ENCODE data around the gene TIMM29. TPM values are rescaled to one million over a fixed set of nuclear protein-coding genes. Genes with fewer than 3 reads are reported as not detected.

The TIMM29 gene
- total and polyA plus RNA-seq, 9 of the 15 experiments (the other 6 are each of a cell fraction or from before 2014, with no cell fraction given): 2.4 to 29.4 (median 16.3) TPM

DNA sequence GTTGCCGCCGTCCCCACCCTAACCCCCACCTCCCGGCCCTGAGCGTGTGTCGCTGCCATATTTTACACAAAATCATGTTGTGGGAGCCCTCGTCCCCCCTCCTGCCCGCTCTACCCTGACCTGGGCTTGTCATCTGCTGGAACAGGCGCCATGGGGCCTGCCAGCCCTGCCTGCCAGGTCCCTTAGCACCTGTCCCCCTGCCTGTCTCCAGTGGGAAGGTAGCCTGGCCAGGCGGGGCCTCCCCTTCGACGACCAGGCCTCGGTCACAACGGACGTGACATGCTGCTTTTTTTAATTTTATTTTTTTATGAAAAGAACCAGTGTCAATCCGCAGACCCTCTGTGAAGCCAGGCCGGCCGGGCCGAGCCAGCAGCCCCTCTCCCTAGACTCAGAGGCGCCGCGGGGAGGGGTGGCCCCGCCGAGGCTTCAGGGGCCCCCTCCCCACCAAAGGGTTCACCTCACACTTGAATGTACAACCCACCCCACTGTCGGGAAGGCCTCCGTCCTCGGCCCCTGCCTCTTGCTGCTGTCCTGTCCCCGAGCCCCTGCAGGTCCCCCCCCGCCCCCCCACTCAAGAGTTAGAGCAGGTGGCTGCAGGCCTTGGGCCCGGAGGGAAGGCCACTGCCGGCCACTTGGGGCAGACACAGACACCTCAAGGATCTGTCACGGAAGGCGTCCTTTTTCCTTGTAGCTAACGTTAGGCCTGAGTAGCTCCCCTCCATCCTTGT is 6.5 kb upstream of the TIMM29 start (continued):
- TF ChIP-seq, protein P1, sequence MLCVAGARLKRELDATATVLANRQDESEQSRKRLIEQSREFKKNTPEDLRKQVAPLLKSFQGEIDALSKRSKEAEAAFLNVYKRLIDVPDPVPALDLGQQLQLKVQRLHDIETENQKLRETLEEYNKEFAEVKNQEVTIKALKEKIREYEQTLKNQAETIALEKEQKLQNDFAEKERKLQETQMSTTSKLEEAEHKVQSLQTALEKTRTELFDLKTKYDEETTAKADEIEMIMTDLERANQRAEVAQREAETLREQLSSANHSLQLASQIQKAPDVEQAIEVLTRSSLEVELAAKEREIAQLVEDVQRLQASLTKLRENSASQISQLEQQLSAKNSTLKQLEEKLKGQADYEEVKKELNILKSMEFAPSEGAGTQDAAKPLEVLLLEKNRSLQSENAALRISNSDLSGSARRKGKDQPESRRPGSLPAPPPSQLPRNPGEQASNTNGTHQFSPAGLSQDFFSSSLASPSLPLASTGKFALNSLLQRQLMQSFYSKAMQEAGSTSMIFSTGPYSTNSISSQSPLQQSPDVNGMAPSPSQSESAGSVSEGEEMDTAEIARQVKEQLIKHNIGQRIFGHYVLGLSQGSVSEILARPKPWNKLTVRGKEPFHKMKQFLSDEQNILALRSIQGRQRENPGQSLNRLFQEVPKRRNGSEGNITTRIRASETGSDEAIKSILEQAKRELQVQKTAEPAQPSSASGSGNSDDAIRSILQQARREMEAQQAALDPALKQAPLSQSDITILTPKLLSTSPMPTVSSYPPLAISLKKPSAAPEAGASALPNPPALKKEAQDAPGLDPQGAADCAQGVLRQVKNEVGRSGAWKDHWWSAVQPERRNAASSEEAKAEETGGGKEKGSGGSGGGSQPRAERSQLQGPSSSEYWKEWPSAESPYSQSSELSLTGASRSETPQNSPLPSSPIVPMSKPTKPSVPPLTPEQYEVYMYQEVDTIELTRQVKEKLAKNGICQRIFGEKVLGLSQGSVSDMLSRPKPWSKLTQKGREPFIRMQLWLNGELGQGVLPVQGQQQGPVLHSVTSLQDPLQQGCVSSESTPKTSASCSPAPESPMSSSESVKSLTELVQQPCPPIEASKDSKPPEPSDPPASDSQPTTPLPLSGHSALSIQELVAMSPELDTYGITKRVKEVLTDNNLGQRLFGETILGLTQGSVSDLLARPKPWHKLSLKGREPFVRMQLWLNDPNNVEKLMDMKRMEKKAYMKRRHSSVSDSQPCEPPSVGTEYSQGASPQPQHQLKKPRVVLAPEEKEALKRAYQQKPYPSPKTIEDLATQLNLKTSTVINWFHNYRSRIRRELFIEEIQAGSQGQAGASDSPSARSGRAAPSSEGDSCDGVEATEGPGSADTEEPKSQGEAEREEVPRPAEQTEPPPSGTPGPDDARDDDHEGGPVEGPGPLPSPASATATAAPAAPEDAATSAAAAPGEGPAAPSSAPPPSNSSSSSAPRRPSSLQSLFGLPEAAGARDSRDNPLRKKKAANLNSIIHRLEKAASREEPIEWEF (CRISPR knock-in tag; IDR thresholded peaks at IDR 0.05): no peak
- peak; percentile 77 for TF ChIP-seq POLR2G (IDR thresholded peaks at IDR 0.05; ENCODE audit: low read depth, low read length)
- TF ChIP-seq HDAC2 (IDR thresholded peaks at IDR 0.05): no peak
- TF ChIP-seq, protein P2, sequence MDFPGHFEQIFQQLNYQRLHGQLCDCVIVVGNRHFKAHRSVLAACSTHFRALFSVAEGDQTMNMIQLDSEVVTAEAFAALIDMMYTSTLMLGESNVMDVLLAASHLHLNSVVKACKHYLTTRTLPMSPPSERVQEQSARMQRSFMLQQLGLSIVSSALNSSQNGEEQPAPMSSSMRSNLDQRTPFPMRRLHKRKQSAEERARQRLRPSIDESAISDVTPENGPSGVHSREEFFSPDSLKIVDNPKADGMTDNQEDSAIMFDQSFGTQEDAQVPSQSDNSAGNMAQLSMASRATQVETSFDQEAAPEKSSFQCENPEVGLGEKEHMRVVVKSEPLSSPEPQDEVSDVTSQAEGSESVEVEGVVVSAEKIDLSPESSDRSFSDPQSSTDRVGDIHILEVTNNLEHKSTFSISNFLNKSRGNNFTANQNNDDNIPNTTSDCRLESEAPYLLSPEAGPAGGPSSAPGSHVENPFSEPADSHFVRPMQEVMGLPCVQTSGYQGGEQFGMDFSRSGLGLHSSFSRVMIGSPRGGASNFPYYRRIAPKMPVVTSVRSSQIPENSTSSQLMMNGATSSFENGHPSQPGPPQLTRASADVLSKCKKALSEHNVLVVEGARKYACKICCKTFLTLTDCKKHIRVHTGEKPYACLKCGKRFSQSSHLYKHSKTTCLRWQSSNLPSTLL (IDR thresholded peaks at IDR 0.05): no peak
- TF ChIP-seq, protein P3, sequence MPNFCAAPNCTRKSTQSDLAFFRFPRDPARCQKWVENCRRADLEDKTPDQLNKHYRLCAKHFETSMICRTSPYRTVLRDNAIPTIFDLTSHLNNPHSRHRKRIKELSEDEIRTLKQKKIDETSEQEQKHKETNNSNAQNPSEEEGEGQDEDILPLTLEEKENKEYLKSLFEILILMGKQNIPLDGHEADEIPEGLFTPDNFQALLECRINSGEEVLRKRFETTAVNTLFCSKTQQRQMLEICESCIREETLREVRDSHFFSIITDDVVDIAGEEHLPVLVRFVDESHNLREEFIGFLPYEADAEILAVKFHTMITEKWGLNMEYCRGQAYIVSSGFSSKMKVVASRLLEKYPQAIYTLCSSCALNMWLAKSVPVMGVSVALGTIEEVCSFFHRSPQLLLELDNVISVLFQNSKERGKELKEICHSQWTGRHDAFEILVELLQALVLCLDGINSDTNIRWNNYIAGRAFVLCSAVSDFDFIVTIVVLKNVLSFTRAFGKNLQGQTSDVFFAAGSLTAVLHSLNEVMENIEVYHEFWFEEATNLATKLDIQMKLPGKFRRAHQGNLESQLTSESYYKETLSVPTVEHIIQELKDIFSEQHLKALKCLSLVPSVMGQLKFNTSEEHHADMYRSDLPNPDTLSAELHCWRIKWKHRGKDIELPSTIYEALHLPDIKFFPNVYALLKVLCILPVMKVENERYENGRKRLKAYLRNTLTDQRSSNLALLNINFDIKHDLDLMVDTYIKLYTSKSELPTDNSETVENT (CRISPR knock-in tag; IDR thresholded peaks at IDR 0.05): no peak
- TF ChIP-seq, protein P4, sequence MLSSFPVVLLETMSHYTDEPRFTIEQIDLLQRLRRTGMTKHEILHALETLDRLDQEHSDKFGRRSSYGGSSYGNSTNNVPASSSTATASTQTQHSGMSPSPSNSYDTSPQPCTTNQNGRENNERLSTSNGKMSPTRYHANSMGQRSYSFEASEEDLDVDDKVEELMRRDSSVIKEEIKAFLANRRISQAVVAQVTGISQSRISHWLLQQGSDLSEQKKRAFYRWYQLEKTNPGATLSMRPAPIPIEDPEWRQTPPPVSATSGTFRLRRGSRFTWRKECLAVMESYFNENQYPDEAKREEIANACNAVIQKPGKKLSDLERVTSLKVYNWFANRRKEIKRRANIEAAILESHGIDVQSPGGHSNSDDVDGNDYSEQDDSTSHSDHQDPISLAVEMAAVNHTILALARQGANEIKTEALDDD (IDR thresholded peaks at IDR 0.05): no peak
- TF ChIP-seq POLR2AphosphoS2 (IDR thresholded peaks at IDR 0.05; ENCODE audit: low read length): peak; percentile 27; the same call in 1 of the 2 replicates
- TF ChIP-seq ADNP (tag; IDR thresholded peaks at IDR 0.05): no peak
- TF ChIP-seq, protein P5, sequence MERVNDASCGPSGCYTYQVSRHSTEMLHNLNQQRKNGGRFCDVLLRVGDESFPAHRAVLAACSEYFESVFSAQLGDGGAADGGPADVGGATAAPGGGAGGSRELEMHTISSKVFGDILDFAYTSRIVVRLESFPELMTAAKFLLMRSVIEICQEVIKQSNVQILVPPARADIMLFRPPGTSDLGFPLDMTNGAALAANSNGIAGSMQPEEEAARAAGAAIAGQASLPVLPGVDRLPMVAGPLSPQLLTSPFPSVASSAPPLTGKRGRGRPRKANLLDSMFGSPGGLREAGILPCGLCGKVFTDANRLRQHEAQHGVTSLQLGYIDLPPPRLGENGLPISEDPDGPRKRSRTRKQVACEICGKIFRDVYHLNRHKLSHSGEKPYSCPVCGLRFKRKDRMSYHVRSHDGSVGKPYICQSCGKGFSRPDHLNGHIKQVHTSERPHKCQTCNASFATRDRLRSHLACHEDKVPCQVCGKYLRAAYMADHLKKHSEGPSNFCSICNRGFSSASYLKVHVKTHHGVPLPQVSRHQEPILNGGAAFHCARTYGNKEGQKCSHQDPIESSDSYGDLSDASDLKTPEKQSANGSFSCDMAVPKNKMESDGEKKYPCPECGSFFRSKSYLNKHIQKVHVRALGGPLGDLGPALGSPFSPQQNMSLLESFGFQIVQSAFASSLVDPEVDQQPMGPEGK (CRISPR knock-in tag; IDR thresholded peaks at IDR 0.05; ENCODE audit: borderline replicate concordance): no peak
- peak; percentile 22 for TF ChIP-seq RBFOX2 (IDR thresholded peaks at IDR 0.05; ENCODE audit: low read depth, low read length)
- TF ChIP-seq PTTG1 (tag; IDR thresholded peaks at IDR 0.05; ENCODE audit: low read depth): no peak
- TF ChIP-seq, protein P6, sequence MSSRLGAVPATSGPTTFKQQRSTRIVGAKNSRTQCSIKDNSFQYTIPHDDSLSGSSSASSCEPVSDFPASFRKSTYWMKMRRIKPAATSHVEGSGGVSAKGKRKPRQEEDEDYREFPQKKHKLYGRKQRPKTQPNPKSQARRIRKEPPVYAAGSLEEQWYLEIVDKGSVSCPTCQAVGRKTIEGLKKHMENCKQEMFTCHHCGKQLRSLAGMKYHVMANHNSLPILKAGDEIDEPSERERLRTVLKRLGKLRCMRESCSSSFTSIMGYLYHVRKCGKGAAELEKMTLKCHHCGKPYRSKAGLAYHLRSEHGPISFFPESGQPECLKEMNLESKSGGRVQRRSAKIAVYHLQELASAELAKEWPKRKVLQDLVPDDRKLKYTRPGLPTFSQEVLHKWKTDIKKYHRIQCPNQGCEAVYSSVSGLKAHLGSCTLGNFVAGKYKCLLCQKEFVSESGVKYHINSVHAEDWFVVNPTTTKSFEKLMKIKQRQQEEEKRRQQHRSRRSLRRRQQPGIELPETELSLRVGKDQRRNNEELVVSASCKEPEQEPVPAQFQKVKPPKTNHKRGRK (tag; IDR thresholded peaks at IDR 0.05): no peak

Measured in K562 (cell line).